GM12878 (cell line): ENCODE measurements around the gene METTL8. TPM values are rescaled to one million over a fixed set of nuclear protein-coding genes. Genes with fewer than 3 reads are reported as not detected.

Source experiments
- ATAC-seq: fragments of 200-7000 bp; cut with Tn5 transposase; 3 replicates; pipeline ENCODE4 v1.9.1; 2020; ENCODE audit warnings: mild to moderate bottlenecking, moderate library complexity
- Bru-seq: library from RNA; stranded (reverse); fragments of 400-500 nt; gene quantifications from one replicate; lab custom pipeline; 2021; lab: Mats Ljungman, UMichigan
- BruChase-seq, 2 experiments: library from RNA; stranded (reverse); fragments of 400-500 nt; gene quantifications; one replicate each; lab custom pipeline; 2021; lab: Mats Ljungman, UMichigan
- BruUV-seq: library from RNA; stranded (reverse); fragments of 400-500 nt; replicated peaks from 2 replicates; lab custom pipeline; 2021; lab: Mats Ljungman, UMichigan
- CTCF ChIA-PET: fragments of 300-600 bp; sonication (Branson Sonifier 250); formaldehyde crosslinking; extraction: SDS; loops from one replicate; lab custom pipeline; 2021; ENCODE audit warnings: inconsistent platforms; lab: Yijun Ruan, JAX
- POLR2A ChIA-PET: fragments of 350-600 bp; formaldehyde crosslinking; extraction: SDS; loops from one replicate; lab custom pipeline; 2021; ENCODE audit warnings: inconsistent platforms; lab: Charles Lee
- RAD21 ChIA-PET: fragments of 300-600 bp; sonication (Branson Sonifier 250); formaldehyde crosslinking; loops from one replicate; lab custom pipeline; 2023; ENCODE audit warnings: antibody characterized with exemption; ENCODE audit not compliant: unreplicated experiment; lab: Charles Lee
- SMC1A ChIA-PET: fragments of 300-600 bp; sonication (Branson Sonifier 250); formaldehyde crosslinking; loops from one replicate; lab custom pipeline; 2023; ENCODE audit not compliant: unreplicated experiment, uncharacterized antibody; lab: Charles Lee
- DNase-seq: peaks from one replicate; pipeline ENCODE4 v3.0.0-alpha.2; 2011; ENCODE audit warnings: low read depth, low spot score
- FAIRE-seq: peaks from 3 replicates; lab custom pipeline; 2011; peaks lifted over from hg19 to GRCh38; lab: Jason Lieb, UNC
- H2AFZ ChIP-seq: 2 replicates; pipeline ENCODE4 v1.6.0; 2011; ENCODE audit warnings: low read depth, low read length, control low read depth; ENCODE audit not compliant: control insufficient read depth
- H3K27ac ChIP-seq: 2 replicates; pipeline ENCODE4 v1.5.1; 2011; ENCODE audit warnings: control low read depth; ENCODE audit not compliant: control insufficient read depth, insufficient read depth
- H3K27me3 ChIP-seq, 2 experiments: replicated peaks in 1 of 2; 2 replicates each; pipeline versions ENCODE4 v1.6.0 to v1.6.1; 2011; ENCODE audit warnings: low read length in 1 of 2; ENCODE audit not compliant: control insufficient read depth in 2 of 2, insufficient read depth in 2 of 2
- H3K36me3 ChIP-seq, 2 experiments: 2 replicates each; pipeline ENCODE4 v1.5.1; 2011; ENCODE audit warnings: low read length in 1 of 2; ENCODE audit not compliant: control insufficient read depth in 2 of 2, insufficient read depth in 2 of 2
- H3K4me1 ChIP-seq: 2 replicates; pipeline ENCODE4 v1.6.1; 2011; ENCODE audit warnings: mild to moderate bottlenecking, low read length, moderate library complexity, mixed read lengths; ENCODE audit not compliant: control insufficient read depth, insufficient read depth
- H3K4me2 ChIP-seq: 2 replicates; pipeline ENCODE4 v1.6.0; 2011; ENCODE audit warnings: control low read depth; ENCODE audit not compliant: control insufficient read depth, insufficient read depth
- H3K4me3 ChIP-seq: fragments of 200-600 bp; sonication (generic); 2 replicates; pipeline ENCODE4 v1.5.1; 2016
- H3K79me2 ChIP-seq: 2 replicates; pipeline ENCODE4 v1.6.0; 2011; ENCODE audit warnings: low read length; ENCODE audit not compliant: control insufficient read depth, insufficient read depth
- H3K9ac ChIP-seq: 2 replicates; pipeline ENCODE4 v1.8.0; 2011; ENCODE audit warnings: low read length, control low read depth, mixed read lengths; ENCODE audit not compliant: control insufficient read depth, insufficient read depth
- H3K9me3 ChIP-seq: replicated peaks from 3 replicates; pipeline ENCODE4 v1.5.1; 2011; ENCODE audit warnings: mild to moderate bottlenecking, low read length; ENCODE audit not compliant: control insufficient read depth, insufficient read depth
- H4K20me1 ChIP-seq: 2 replicates; pipeline ENCODE4 v1.6.0; 2011; ENCODE audit not compliant: control insufficient read depth, insufficient read depth
- BACH1 ChIP-seq: fragments of 450-650 bp; IDR thresholded peaks from 2 replicates; pipeline ENCODE4 v1.6.1; 2017; ENCODE audit warnings: mild to moderate bottlenecking, borderline replicate concordance
- EP300 ChIP-seq, 2 experiments: fragments of 150-350 bp in 1 of 2; IDR thresholded peaks; 2 replicates each; pipeline ENCODE4 v1.6.1; 2011 to 2012; ENCODE audit warnings: low read depth in 2 of 2, low read length in 2 of 2, borderline replicate concordance in 1 of 2, improper control_type of control experiment in 1 of 2, inconsistent platforms in 1 of 2; ENCODE audit not compliant: control insufficient read depth in 1 of 2
- FOXM1 ChIP-seq: IDR thresholded peaks from 2 replicates; pipeline ENCODE4 v1.6.1; 2012; ENCODE audit warnings: low read depth, mild to moderate bottlenecking, inconsistent platforms, low read length, moderate library complexity
- JUNB ChIP-seq: IDR thresholded peaks from 2 replicates; pipeline ENCODE4 v1.6.1; 2016; ENCODE audit warnings: antibody characterized with exemption, mild to moderate bottlenecking
- NR2F1 ChIP-seq: fragments of 450-650 bp; conservative IDR thresholded peaks from 2 replicates; pipeline ENCODE4 v1.6.1; 2017; ENCODE audit warnings: mild to moderate bottlenecking
- NRF1 ChIP-seq: conservative IDR thresholded peaks from 2 replicates; pipeline ENCODE4 v1.6.1; 2011; ENCODE audit warnings: mild to moderate bottlenecking, low read depth, low read length, improper control_type of control experiment
- POU2F2 ChIP-seq: IDR thresholded peaks from 3 replicates; pipeline ENCODE4 v1.6.1; 2011; ENCODE audit warnings: low read depth, mild to moderate bottlenecking, low read length, borderline replicate concordance
- RAD21 ChIP-seq: IDR thresholded peaks from 2 replicates; pipeline ENCODE4 v1.6.1; 2011; ENCODE audit warnings: mild to moderate bottlenecking, low read depth, low read length, moderate library complexity; ENCODE audit not compliant: insufficient read depth
- RB1 ChIP-seq: fragments of 450-650 bp; formaldehyde crosslinking; IDR thresholded peaks from 2 replicates; pipeline ENCODE4 v1.6.1; 2017; ENCODE audit warnings: mild to moderate bottlenecking, borderline replicate concordance
- SMAD1 ChIP-seq: fragments of 450-650 bp; IDR thresholded peaks from 2 replicates; pipeline ENCODE4 v1.6.1; 2018; ENCODE audit warnings: mild to moderate bottlenecking, low read depth; ENCODE audit not compliant: partially characterized antibody
- SMAD5 ChIP-seq: IDR thresholded peaks from 2 replicates; pipeline ENCODE4 v1.6.1; 2016; ENCODE audit warnings: antibody characterized with exemption, low read depth
- TAF1 ChIP-seq: IDR thresholded peaks from 2 replicates; pipeline ENCODE4 v1.6.1; 2011; ENCODE audit warnings: mild to moderate bottlenecking, low read depth, low read length, borderline replicate concordance
- TARDBP ChIP-seq: IDR thresholded peaks from 2 replicates; pipeline ENCODE4 v1.6.1; 2016; ENCODE audit warnings: borderline replicate concordance
- TBL1XR1 ChIP-seq: IDR thresholded peaks from 2 replicates; pipeline ENCODE4 v1.6.1; 2012; ENCODE audit warnings: low read depth, low read length, improper control_type of control experiment
- TCF3 ChIP-seq: IDR thresholded peaks from 2 replicates; pipeline ENCODE4 v1.6.1; 2012; ENCODE audit warnings: low read depth, mild to moderate bottlenecking, low read length, borderline replicate concordance; ENCODE audit not compliant: insufficient read depth
- ZNF622 ChIP-seq: fragments of 450-650 bp; IDR thresholded peaks from 2 replicates; pipeline ENCODE4 v1.6.1; 2017; ENCODE audit warnings: mild to moderate bottlenecking, inconsistent platforms
- WGBS: methylation state at CpG from one replicate; pipeline ENCODE4 v1.1.6; 2016; ENCODE audit warnings: low lambda C conversion rate; ENCODE audit not compliant: insufficient replicate concordance, insufficient coverage; ENCODE audit errors: missing lambda C conversion rate; 5-methylcytosine and 5-hydroxymethylcytosine counted together
- in situ Hi-C: fragments of 300-500 bp; cut with MboI; formaldehyde crosslinking; loops from 9 replicates; pipeline ENCODE4 v1.14.3; 2018; ENCODE audit warnings: mixed read lengths
- intact Hi-C: fragments of 100-400 bp; cut with micrococcal nuclease; formaldehyde crosslinking; loops from one replicate; pipeline ENCODE4 v1.14.2; 2022; ENCODE audit not compliant: unreplicated experiment
- long read RNA-seq, 2 experiments: library from polyadenylated mRNA; unstranded; transcript quantifications; one replicate each; pipeline ENCODE4 v2.0.0, GENCODE V29; 2019 to 2020
- polyA minus RNA-seq, 3 experiments: library from RNA; depleted of rRNA, polyadenylated mRNA; stranded (reverse); fragments of >200 nt; gene quantifications; 2 replicates each; pipeline ENCODE4 v1.2.3, GENCODE V29; 2011
- polyA plus RNA-seq, 11 experiments: library from polyadenylated mRNA; depleted of rRNA in 4 of 11; unstranded in 6 of 11; stranded (reverse) in 5 of 11; fragments of >200 nt; fragmentation: Nextera tagmentation in 4 of 11; fragmentation: Illumina TruSeq in 1 of 11; extraction: Ambion mirVana in 4 of 11; extraction: Trizol in 1 of 11; gene quantifications; 1 replicate in 1 of 11; 2 replicates in 10 of 11; pipeline versions ENCODE4 v1.2.1 to v1.2.3, GENCODE V29; 2011 to 2016; ENCODE audit warnings: inconsistent platforms in 2 of 11, missing spikeins in 2 of 11, low read depth in 1 of 11
- total RNA-seq, 4 experiments: library from RNA; depleted of rRNA in 3 of 4; stranded (reverse); fragments of >200 nt in 3 of 4; fragmentation: Illumina TruSeq in 1 of 4; extraction: Trizol in 1 of 4; gene quantifications; 2 replicates each; pipeline versions ENCODE4 v1.2.1 to v1.2.3, GENCODE V29; 2013 to 2021
- TF ChIP-seq, protein P1 (sequence below), 3 experiments: IDR thresholded peaks in 2 of 3; conservative IDR thresholded peaks in 1 of 3; 2 replicates each; pipeline ENCODE4 v1.5.1; 2011; ENCODE audit warnings: low read depth in 3 of 3, low read length in 3 of 3, mild to moderate bottlenecking in 3 of 3, control low read depth in 2 of 3, moderate library complexity in 2 of 3, inconsistent platforms in 1 of 3, mixed read lengths in 1 of 3; ENCODE audit not compliant: control insufficient read depth in 2 of 3, insufficient read depth in 1 of 3; ENCODE audit errors: extremely low read depth in 1 of 3

METTL8 gene, protein sequence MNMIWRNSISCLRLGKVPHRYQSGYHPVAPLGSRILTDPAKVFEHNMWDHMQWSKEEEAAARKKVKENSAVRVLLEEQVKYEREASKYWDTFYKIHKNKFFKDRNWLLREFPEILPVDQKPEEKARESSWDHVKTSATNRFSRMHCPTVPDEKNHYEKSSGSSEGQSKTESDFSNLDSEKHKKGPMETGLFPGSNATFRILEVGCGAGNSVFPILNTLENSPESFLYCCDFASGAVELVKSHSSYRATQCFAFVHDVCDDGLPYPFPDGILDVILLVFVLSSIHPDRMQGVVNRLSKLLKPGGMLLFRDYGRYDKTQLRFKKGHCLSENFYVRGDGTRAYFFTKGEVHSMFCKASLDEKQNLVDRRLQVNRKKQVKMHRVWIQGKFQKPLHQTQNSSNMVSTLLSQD
- 116 and 122 TPM in 2 replicates for total RNA-seq (2013; cell fraction: nucleolus; rRNA removed)
- total RNA-seq (2014; rRNA removed) (31.3 and 35.7 TPM in 2 replicates), total RNA-seq (2014; rRNA removed; fragmentation: Illumina TruSeq; extraction: Trizol) (52.6 and 53.2 TPM in 2 replicates), total RNA-seq (2021) (49.3 and 49.8 TPM in 2 replicates), polyA plus RNA-seq (2011; rRNA removed) (62.3 and 101 TPM in 2 replicates), polyA plus RNA-seq (2014; fragmentation: Illumina TruSeq; extraction: Trizol) (56.2 and 65.7 TPM in 2 replicates), polyA plus RNA-seq (2014; fragmentation: Nextera tagmentation; extraction: Ambion mirVana) (10 to 100 TPM; 34.9 to 42.5 TPM), polyA plus RNA-seq (2014; rRNA removed) (30.3 and 30.8 TPM in 2 replicates), polyA plus RNA-seq (2016; fragmentation: Nextera tagmentation; extraction: Ambion mirVana) (10 to 100 TPM; 94.4 to 96.3 TPM), polyA minus RNA-seq (2011; rRNA and poly(A)+ RNA removed) (26.0 and 42.8 TPM in 2 replicates), Bru-seq, nascent RNA (percentile 78 among the genes with signal in this experiment), BruChase-seq, experiment 1, labeled RNA remaining after a 6-hour chase (percentile 73 among the genes with signal in this experiment), BruChase-seq, experiment 2, labeled RNA remaining after a 2-hour chase (percentile 73 among the genes with signal in this experiment)
- polyA plus RNA-seq (2011; ENCODE audit: low read depth), result 15.4 TPM
- polyA plus RNA-seq (2011; cell fraction: cytosol; rRNA removed), result 15.3 and 19.1 TPM in 2 replicates
- polyA plus RNA-seq (2011; cell fraction: nucleus; rRNA removed), result 15.9 and 21.8 TPM in 2 replicates
- polyA plus RNA-seq (2012), result 27.1 and 47.0 TPM in 2 replicates
- 14.0 and 21.0 TPM in 2 replicates for polyA minus RNA-seq (2011; cell fraction: cytosol; rRNA and poly(A)+ RNA removed)
- 15.1 and 26.8 TPM in 2 replicates for polyA minus RNA-seq (2011; cell fraction: nucleus; rRNA and poly(A)+ RNA removed)
- long read RNA-seq, experiment 1, full-length matches to known transcripts, result 11 of 21 reads
- long read RNA-seq, experiment 1, partial matches to known transcripts, result 0 of 21 reads
- long read RNA-seq, experiment 1, other reads (novel, unspliced or antisense), result 10 of 21 reads
- long read RNA-seq, experiment 2, full-length matches to known transcripts, result 69 of 161 reads
- long read RNA-seq, experiment 2, partial matches to known transcripts, result 37 of 161 reads
- long read RNA-seq, experiment 2, other reads (novel, unspliced or antisense), result 55 of 161 reads

DNA sequence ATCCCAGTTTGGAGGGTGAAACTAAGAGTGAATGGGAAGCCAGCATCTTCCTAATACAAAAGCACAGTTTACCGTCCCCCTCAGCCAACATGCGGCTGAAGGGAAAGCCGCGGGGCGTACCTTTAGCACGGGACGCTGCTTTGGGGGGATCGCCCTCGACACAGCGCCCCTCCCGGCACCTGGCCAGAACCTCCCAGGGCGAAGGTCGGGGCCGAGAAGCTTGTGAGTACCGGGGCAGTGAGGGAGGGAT, at the start of gene METTL8:
Gene METTL8 (minus strand): TSS at position 228 of the 250 bp plus-strand sequence. CDS start 41,805 bp downstream, outside the sequence.
- under 1% methylated on average over 15 of the region's 15 CpGs for WGBS
- peaks cover 81% of the 10 kb centered on the region for H3K79me2 ChIP-seq
- peaks cover 13% of the 10 kb centered on the region for H3K4me1 ChIP-seq
- peaks cover 0 to 12% of the 10 kb centered on the region in 2 experiments; a peak in 2 of 4 replicates for H3K36me3 ChIP-seq
- CTCF ChIA-PET, result interaction anchor here (0.6 to 5.0 kb wide), 8 partner anchors 13 to 461 kb away, joined by 3 to 32 read pairs (median 3); no protein-coding TSS in a partner anchor
- ATAC-seq (no peak), FAIRE-seq (peak; percentile 13), DNase-seq (no peak)
- H3K27ac ChIP-seq, result peak within 1 kb of the TSS; percentile 93
- H2AFZ ChIP-seq, result peak within 1 kb of the TSS; percentile 91
- RAD21 ChIA-PET, result interaction anchor here (0.7 to 3.6 kb wide), 11 partner anchors 13 to 422 kb away, joined by 3 to 25 read pairs (median 5); no protein-coding TSS in a partner anchor
- intact Hi-C loops (loop anchor here (1.0 to 5.0 kb wide), 7 partner anchors 12 to 506 kb away; partner anchors contain the start of genes CYBRD1 and GORASP2), in situ Hi-C loops (loop anchor here (25.0 kb wide), 1 partner anchor 471 kb away; no protein-coding TSS in a partner anchor)
- no peaks in the 10 kb centered on the region for H3K27me3 ChIP-seq
- H3K9me3 ChIP-seq, result peaks cover 24% of the 10 kb centered on the region
- SMC1A ChIA-PET, result interaction anchor here (0.6 to 3.2 kb wide), 11 partner anchors 16 to 351 kb away, joined by 3 to 13 read pairs (median 5); no protein-coding TSS in a partner anchor
- H3K4me2 ChIP-seq, result peak within 1 kb of the TSS; percentile 97
- H3K9ac ChIP-seq, result peak within 1 kb of the TSS; percentile 92
- POLR2A ChIA-PET, result interaction anchor here (0.8 to 2.1 kb wide), 10 partner anchors 13 to 276 kb away, joined by 3 to 11 read pairs (median 3); no protein-coding TSS in a partner anchor
- peak within 1 kb of the TSS; percentile 81 for H3K4me3 ChIP-seq
- BruUV-seq, result no TSS peak
- no peaks in the 10 kb centered on the region for H4K20me1 ChIP-seq
- TF ChIP-seq NR2F1 (peak; percentile 63), JUNB (0 out of 2 replicates have a peak, but pooled peaks have one; percentile 13), EP300 (IDR thresholded peaks at IDR 0.05; ENCODE audit: borderline replicate concordance in 1 of 2, control insufficient read depth in 1 of 2, low read depth in 2 of 2, low read length in 2 of 2) (no peak), SMAD1 (peak; percentile 26), RAD21 (peak; percentile 33), POU2F2 (peak; percentile 60), SMAD5 (peak; percentile 74; the same call in 1 of the 2 replicates), TBL1XR1 (no peak), BACH1 (0 out of 2 replicates have a peak, but pooled peaks have one; percentile 35), FOXM1 (no peak), RB1 (no peak), ZNF622 (no peak), TARDBP (0 out of 2 replicates have a peak, but pooled peaks have one; percentile 45), TCF3 (peak; percentile 73; the same call in 1 of the 2 replicates), NRF1 (no peak), TAF1 (peak; percentile 72; the same call in 1 of the 2 replicates)
- TF ChIP-seq, protein P1, sequence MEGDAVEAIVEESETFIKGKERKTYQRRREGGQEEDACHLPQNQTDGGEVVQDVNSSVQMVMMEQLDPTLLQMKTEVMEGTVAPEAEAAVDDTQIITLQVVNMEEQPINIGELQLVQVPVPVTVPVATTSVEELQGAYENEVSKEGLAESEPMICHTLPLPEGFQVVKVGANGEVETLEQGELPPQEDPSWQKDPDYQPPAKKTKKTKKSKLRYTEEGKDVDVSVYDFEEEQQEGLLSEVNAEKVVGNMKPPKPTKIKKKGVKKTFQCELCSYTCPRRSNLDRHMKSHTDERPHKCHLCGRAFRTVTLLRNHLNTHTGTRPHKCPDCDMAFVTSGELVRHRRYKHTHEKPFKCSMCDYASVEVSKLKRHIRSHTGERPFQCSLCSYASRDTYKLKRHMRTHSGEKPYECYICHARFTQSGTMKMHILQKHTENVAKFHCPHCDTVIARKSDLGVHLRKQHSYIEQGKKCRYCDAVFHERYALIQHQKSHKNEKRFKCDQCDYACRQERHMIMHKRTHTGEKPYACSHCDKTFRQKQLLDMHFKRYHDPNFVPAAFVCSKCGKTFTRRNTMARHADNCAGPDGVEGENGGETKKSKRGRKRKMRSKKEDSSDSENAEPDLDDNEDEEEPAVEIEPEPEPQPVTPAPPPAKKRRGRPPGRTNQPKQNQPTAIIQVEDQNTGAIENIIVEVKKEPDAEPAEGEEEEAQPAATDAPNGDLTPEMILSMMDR (IDR thresholded peaks at IDR 0.05 in 2 of 3, conservative IDR thresholded peaks at IDR 0.05 in 1 of 3; ENCODE audit: control insufficient read depth in 2 of 3, extremely low read depth in 1 of 3, insufficient read depth in 1 of 3, low read depth in 3 of 3, low read length in 3 of 3), result peak; percentile 52 to 72 (median 61)
